SK-N-SH treated with all-trans-retinoic acid at 6 μM for 48 hours (cell line): ENCODE data around the gene TTLL10.

Experiments used
- ATAC-seq: fragments of 200-7000 bp; cut with Tn5 transposase; 3 replicates; pipeline ENCODE4 v1.9.1; 2020; ENCODE audit warnings: mild to moderate bottlenecking, moderate library complexity
- ARNTL ChIP-seq: fragments of 450-650 bp; formaldehyde crosslinking; IDR thresholded peaks from 2 replicates; pipeline ENCODE4 v1.5.0; 2020; ENCODE audit warnings: low read depth, mild to moderate bottlenecking, moderate library complexity, borderline replicate concordance
- BACH2 ChIP-seq: fragments of 250-450 bp; sonication (Bioruptor Pico); IDR thresholded peaks from 2 replicates; pipeline ENCODE4 v1.9.0; 2021; ENCODE audit warnings: mild to moderate bottlenecking, borderline replicate concordance
- CSDC2 ChIP-seq: fragments of 250-450 bp; sonication (Bioruptor Pico); IDR thresholded peaks from 2 replicates; pipeline ENCODE4 v1.5.0; 2020; ENCODE audit warnings: mild to moderate bottlenecking, moderate library complexity
- CSRNP3 ChIP-seq: fragments of 250-450 bp; sonication (Bioruptor Pico); IDR thresholded peaks from 2 replicates; pipeline ENCODE4 v1.5.1; 2021; ENCODE audit warnings: mild to moderate bottlenecking, moderate library complexity
- ESRRG ChIP-seq: fragments of 250-450 bp; sonication (Bioruptor Pico); IDR thresholded peaks from 2 replicates; pipeline ENCODE4 v1.6.1; 2021; ENCODE audit warnings: mild to moderate bottlenecking
- GLIS3 ChIP-seq: fragments of 250-450 bp; sonication (Bioruptor Pico); IDR thresholded peaks from 2 replicates; pipeline ENCODE4 v1.5.0; 2020; ENCODE audit warnings: mild to moderate bottlenecking, moderate library complexity
- OSR1 ChIP-seq: fragments of 250-450 bp; sonication (Bioruptor Pico); IDR thresholded peaks from 2 replicates; pipeline ENCODE4 v1.8.0; 2022; ENCODE audit warnings: moderate library complexity, mild to moderate bottlenecking, inconsistent platforms
- POU6F1 ChIP-seq: fragments of 250-450 bp; sonication (Bioruptor Pico); IDR thresholded peaks from 2 replicates; pipeline ENCODE4 v1.8.0; 2021; ENCODE audit warnings: low read depth, mild to moderate bottlenecking, moderate library complexity, borderline replicate concordance
- PPARA ChIP-seq: fragments of 250-450 bp; sonication (Bioruptor Pico); IDR thresholded peaks from 2 replicates; pipeline ENCODE4 v1.5.0; 2020; ENCODE audit warnings: mild to moderate bottlenecking, borderline replicate concordance
- RARB ChIP-seq: fragments of 250-450 bp; sonication (Bioruptor Pico); IDR thresholded peaks from 2 replicates; pipeline ENCODE4 v1.8.0; 2021; ENCODE audit warnings: mild to moderate bottlenecking, moderate library complexity
- TCF4 ChIP-seq: fragments of 250-450 bp; sonication (Bioruptor Pico); IDR thresholded peaks from 2 replicates; pipeline ENCODE4 v1.8.0; 2021; ENCODE audit warnings: mild to moderate bottlenecking, moderate library complexity, borderline replicate concordance
- ZC3H10 ChIP-seq: fragments of 250-450 bp; sonication (Bioruptor Pico); IDR thresholded peaks from 2 replicates; pipeline ENCODE4 v1.5.1; 2021; ENCODE audit warnings: mild to moderate bottlenecking, moderate library complexity
- ZFP3 ChIP-seq: fragments of 250-450 bp; sonication (Bioruptor Pico); IDR thresholded peaks from 2 replicates; pipeline ENCODE4 v1.5.0; 2020; ENCODE audit warnings: mild to moderate bottlenecking, moderate library complexity
- ZFP30 ChIP-seq: fragments of 450-650 bp; formaldehyde crosslinking; IDR thresholded peaks from 2 replicates; pipeline ENCODE4 v1.5.0; 2022; ENCODE audit warnings: mild to moderate bottlenecking, moderate library complexity
- ZNF565 ChIP-seq: fragments of 450-650 bp; formaldehyde crosslinking; conservative IDR thresholded peaks from 2 replicates; pipeline ENCODE4 v1.5.0; 2020; ENCODE audit warnings: low read depth, mild to moderate bottlenecking, moderate library complexity
- ZNF70 ChIP-seq: fragments of 450-650 bp; formaldehyde crosslinking; IDR thresholded peaks from 2 replicates; pipeline ENCODE4 v1.5.0; 2020; ENCODE audit warnings: mild to moderate bottlenecking, moderate library complexity
- TF ChIP-seq, protein P1 (sequence below): fragments of 250-450 bp; sonication (Bioruptor Pico); IDR thresholded peaks from 2 replicates; pipeline ENCODE4 v1.8.0; 2020; ENCODE audit warnings: mild to moderate bottlenecking, moderate library complexity, borderline replicate concordance
- TF ChIP-seq, protein P2 (sequence below): fragments of 250-450 bp; sonication (Bioruptor Pico); IDR thresholded peaks from 2 replicates; pipeline ENCODE4 v1.5.0; 2020; ENCODE audit warnings: mild to moderate bottlenecking, moderate library complexity

TTLL10 gene

GRCh38 chr1:1135339-1136136 lies 38.1 kb upstream of the TTLL10 start:
- ATAC-seq, result no peak
- no peak for TF ChIP-seq ZFP3 (CRISPR knock-in tag)

- ATAC-seq, result no peak
- no peak for TF ChIP-seq ESRRG (CRISPR knock-in tag)
- TF ChIP-seq ZC3H10 (CRISPR knock-in tag), result no peak
- TF ChIP-seq CSRNP3 (CRISPR knock-in tag), result no peak
- TF ChIP-seq ZNF565 (CRISPR knock-in tag), result no peak
- TF ChIP-seq ZFP30, result no peak
- no peak for TF ChIP-seq ARNTL (CRISPR knock-in tag)
- TF ChIP-seq TCF4 (CRISPR knock-in tag), result no peak
- no peak for TF ChIP-seq ZFP3 (CRISPR knock-in tag)
- no peak for TF ChIP-seq CSDC2 (CRISPR knock-in tag)
- no peak for TF ChIP-seq ZNF70 (CRISPR knock-in tag)
- TF ChIP-seq, protein P1, sequence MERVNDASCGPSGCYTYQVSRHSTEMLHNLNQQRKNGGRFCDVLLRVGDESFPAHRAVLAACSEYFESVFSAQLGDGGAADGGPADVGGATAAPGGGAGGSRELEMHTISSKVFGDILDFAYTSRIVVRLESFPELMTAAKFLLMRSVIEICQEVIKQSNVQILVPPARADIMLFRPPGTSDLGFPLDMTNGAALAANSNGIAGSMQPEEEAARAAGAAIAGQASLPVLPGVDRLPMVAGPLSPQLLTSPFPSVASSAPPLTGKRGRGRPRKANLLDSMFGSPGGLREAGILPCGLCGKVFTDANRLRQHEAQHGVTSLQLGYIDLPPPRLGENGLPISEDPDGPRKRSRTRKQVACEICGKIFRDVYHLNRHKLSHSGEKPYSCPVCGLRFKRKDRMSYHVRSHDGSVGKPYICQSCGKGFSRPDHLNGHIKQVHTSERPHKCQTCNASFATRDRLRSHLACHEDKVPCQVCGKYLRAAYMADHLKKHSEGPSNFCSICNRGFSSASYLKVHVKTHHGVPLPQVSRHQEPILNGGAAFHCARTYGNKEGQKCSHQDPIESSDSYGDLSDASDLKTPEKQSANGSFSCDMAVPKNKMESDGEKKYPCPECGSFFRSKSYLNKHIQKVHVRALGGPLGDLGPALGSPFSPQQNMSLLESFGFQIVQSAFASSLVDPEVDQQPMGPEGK (CRISPR knock-in tag), result no peak
- no peak for TF ChIP-seq POU6F1 (CRISPR knock-in tag)
- TF ChIP-seq OSR1 (CRISPR knock-in tag), result no peak
These were observed 37.0 kb upstream of the TTLL10 start for GRCh38 chr1:1136547-1137230.

- TF ChIP-seq ZNF565 (CRISPR knock-in tag), result no peak
- TF ChIP-seq ZC3H10 (CRISPR knock-in tag), result no peak
- no peak for TF ChIP-seq CSRNP3 (CRISPR knock-in tag)
- TF ChIP-seq BACH2, result no peak
- no peak for TF ChIP-seq PPARA (CRISPR knock-in tag)
- TF ChIP-seq RARB, result no peak
- no peak for TF ChIP-seq ZFP30
- TF ChIP-seq GLIS3, result no peak
- no peak for ATAC-seq
These were observed 36.2 kb upstream of the TTLL10 start for GRCh38 chr1:1137256-1138045.

- no peak for TF ChIP-seq POU6F1 (CRISPR knock-in tag)
- TF ChIP-seq, protein P2, sequence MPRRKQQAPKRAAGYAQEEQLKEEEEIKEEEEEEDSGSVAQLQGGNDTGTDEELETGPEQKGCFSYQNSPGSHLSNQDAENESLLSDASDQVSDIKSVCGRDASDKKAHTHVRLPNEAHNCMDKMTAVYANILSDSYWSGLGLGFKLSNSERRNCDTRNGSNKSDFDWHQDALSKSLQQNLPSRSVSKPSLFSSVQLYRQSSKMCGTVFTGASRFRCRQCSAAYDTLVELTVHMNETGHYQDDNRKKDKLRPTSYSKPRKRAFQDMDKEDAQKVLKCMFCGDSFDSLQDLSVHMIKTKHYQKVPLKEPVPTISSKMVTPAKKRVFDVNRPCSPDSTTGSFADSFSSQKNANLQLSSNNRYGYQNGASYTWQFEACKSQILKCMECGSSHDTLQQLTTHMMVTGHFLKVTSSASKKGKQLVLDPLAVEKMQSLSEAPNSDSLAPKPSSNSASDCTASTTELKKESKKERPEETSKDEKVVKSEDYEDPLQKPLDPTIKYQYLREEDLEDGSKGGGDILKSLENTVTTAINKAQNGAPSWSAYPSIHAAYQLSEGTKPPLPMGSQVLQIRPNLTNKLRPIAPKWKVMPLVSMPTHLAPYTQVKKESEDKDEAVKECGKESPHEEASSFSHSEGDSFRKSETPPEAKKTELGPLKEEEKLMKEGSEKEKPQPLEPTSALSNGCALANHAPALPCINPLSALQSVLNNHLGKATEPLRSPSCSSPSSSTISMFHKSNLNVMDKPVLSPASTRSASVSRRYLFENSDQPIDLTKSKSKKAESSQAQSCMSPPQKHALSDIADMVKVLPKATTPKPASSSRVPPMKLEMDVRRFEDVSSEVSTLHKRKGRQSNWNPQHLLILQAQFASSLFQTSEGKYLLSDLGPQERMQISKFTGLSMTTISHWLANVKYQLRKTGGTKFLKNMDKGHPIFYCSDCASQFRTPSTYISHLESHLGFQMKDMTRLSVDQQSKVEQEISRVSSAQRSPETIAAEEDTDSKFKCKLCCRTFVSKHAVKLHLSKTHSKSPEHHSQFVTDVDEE (CRISPR knock-in tag), result no peak
- ATAC-seq, result no peak
These were observed 33.0 kb upstream of the TTLL10 start for GRCh38 chr1:1140673-1141072.
